Fibroblast of skin of left quadriceps (primary cell): Measurements from ENCODE around the gene XYLT1.

Experiments
- DNase-seq, 2 experiments: peaks; one replicate each; pipeline ENCODE4 v3.0.0-alpha.2; 2013; ENCODE audit warnings: low read depth in 2 of 2

Gene XYLT1

DNA sequence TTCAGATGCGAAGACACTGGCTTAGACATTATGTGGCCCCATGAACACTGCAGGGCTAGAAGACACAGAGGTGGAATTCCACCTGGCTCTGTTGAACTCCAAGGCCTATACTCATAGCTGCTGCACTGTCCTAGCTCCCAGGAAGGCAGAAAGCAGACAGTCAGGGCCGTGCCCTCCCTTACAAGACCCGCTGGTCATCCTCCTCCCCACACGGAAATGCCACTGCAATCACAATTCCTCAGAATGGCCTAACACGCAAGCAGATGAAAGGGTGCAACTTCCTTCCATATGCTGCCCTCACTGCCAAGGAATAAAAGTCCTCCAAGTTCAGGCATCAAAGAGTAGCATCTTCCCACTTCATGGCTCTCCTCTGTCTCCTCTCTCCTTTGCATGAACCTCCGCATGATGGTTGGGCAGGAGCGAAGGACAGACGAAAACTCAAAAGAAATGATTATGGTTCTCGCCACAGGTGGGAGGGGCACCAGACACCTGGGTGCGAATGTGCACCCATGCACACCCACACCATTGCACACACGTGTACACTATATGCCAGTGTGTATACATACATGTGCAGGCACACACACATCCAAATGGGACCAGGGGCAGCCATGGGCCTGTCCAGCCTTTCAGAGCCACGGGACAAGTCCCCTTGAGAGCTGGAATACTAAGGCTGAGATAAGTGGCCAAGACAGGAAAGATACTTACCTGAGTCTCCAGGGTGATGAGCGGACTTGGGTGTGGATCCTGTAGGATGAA, 113.3 kb downstream of the XYLT1 start:
- no peak for DNase-seq

DNA sequence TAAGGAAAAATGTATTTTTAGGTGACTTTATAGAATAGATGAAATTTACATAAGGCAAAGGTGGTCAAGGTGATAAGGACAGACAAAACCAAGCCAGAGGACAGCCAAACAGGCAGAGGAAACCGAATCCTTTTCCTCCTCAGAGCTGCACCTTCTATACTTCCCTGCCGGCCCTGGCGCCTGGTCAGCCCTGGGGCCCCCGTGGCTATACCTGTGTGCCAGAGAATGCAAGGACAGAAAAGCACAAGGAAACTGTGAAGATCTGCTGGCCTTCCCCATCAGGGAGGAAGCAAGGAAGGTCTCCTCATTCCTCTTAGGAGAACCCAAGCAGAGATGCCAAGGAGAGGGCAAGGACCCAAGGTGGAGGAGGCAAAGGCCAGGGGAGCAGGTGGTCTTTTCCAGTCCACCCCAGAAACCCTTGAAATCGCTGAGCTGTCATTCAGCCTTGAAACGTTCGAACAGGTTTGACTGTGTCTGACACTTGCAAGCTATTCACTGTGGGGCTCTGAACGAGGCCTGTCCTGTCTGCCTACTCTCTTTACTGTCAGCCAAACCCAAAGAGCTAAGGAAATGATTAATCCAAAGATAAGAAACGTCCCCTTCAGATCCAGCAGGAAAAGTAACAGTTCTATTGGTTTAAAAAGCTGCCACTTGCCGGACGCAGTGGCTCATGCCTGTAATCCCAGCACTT, 114.4 kb downstream of the XYLT1 start:
- DNase-seq, result no peak

DNA sequence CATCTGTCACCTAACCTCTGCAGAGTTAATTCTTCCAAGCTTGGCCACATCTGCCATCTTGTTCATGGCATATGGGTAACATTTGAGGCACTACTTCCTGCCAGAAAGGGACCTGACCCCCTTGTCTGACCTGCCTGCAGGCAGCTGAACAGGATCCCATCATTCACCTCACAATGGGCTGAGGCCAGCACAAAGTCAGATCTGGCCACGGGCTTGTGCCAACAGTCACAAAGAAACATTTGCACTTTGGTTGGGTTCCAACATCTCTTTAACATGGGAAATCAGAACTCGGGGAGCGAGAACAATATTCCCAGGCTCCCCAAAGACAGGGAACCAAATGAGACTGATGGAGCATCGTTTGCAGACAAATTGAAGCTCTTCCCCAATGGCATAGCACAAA, 116.1 kb downstream of the XYLT1 start:
- DNase-seq, result no peak

DNA sequence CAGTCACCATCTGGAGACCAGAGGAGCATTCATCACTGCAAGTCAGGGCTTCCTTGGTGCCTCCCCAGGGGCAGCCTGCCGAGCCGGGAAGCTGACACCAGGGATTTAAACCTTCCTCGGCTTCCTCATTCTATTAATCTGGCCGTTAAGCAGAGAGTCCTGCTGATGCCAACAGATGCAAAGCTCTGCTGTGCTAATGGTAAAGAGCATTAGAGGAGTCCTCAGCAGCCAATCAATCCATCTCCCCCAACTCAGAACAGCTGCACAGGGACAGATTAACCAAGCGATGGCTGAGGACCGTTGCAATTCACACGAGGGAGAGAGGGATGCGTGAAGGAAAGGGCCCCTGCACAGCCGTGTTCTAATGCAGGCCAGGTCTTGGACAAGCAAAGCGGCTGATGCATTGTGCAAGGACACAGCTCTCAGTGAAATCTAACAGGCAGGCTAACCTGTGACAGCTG, 116.6 kb downstream of the XYLT1 start:
- DNase-seq, result no peak

- no peak for DNase-seq
These were observed 117.2 kb downstream of the XYLT1 start for GRCh38 chr16:17353561-17353960.

DNA sequence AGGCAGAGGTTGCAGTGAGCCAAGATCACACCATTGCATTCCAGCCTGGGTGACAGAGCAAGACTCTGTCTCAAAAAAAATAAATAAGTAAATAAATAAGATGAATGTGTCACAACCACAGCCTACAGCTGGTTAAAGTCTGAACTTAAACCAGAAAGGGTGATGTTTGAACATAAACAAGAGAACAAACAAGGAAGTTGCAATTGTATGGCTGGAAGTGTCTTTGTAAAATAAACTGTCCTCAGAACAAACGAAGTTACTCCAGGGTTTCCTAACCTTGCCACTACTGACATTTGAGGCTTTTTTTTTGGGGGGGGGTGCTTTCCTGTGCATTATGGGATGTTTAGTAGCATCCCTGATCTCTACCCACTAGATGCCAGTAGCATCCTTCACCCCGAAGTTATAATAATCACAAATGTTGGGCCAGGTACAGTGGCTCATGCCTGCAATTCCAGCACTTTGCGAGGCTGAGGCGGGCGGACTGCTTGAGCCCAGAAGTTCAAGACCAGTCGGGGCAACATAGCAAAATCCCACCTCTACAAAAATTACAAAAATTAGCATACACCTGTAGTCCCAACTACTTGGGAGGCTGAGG, 119.2 kb downstream of the XYLT1 start:
- DNase-seq, result no peak

DNA sequence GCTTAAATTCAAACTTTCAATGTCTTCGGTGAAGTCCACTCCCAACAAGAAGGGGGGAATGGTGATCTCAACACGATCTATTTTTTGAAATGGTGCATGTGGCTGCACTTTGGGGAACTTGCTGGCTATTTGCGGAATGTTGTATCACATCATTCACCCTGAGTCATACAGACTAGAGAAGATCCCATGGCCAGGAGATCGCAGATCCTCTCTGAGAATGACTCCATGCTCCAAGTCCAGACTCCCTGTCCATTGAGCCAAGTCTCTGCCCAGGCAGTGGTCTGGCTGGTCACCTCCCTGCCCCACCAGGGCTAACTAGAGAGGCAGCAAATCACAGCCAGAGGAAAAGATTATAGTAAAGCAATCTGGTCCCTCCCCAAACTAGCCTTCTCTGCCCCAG, 120.6 kb downstream of the XYLT1 start:
- DNase-seq, result no peak

DNA sequence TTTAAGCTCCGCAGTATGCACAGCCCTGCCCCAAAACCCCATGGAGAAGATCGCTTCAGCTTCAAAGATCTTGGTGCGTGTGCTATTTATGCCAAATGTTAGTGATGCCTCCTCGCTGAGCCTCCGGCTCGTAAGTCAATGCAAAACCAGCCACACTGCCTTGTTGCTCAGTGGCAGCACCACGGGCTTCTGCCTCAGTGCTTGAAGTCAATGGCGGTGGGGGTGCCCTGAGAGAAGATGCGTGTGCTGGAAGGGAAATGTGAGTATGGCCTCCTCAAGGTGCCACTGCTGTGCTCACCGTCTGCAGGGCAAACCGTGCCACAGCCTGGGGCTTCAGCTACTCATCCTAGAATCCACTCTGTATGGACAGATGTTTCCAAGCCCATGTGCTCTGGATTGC, 121.9 kb downstream of the XYLT1 start:
- DNase-seq, result no peak

- no peak for DNase-seq
These were observed 122.5 kb downstream of the XYLT1 start for GRCh38 chr16:17348042-17348783.

- DNase-seq, result no peak
These were observed 123.1 kb downstream of the XYLT1 start for GRCh38 chr16:17347624-17348023.

DNA sequence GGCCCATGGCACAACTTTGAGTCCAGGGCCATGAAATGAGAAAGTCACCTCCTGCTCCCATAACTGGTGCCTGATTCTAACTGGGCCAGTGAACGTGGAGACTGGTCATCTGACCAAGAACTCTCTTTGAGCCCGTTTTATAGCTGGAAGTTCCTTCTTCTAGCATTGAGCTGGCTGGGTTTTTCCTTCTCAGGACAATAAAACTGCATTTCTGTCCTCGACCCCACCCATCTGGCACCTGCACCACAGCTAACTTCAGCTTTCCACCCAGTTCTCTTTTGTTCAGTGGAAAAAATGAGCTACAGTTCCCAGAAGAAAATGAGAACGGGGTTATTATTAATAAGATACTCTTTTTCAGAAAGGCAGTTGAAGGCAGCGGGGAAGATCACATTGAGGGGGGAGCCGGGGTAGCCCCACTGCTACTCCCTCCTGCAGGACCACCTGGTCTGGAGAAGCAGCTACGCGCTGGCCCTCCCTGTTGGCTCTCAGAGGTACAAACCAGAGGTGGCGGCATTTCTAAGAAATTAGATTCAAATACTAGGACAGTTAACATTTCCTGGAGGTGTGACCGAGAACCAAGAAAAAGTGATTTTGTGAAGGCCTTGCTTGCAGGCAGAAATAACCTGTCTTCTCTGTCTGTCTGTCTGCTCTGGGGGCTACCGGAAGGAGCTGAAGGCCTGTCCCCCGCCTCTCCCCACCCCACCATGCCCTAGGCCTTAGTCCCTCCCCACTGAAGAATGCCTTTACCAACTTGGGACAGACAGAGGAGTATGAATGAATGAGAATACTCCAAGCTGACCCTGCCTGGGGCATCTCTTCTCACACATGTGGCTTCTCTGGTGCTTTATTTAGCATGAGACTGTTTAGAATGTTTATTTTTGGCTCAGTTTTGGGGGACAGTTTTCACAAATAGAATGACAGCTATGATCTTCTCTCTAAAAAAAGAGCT, 123.9 kb downstream of the XYLT1 start:
- DNase-seq, result no peak

GRCh38 chr16:17345043-17345442, 125.7 kb downstream of the XYLT1 start:
- no peak for DNase-seq

DNA sequence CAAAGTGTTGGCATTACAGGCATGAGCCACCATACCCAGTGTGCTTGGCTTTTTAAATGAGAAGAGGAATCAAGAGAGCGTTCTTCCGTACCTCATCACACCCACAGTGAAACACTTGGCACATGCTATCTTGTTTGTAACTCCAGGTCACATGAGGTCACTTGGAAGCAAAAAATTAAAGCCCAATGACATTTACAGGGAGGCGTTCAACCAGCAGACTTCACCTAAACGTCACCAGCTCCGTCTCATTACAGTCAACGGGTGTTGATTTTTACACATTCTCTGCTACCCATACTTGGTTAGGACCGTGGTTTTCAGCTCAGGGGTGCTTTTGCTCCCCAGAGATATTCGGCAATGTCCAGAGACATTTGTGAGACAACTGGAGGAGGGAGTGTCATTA, 127.0 kb downstream of the XYLT1 start:
- DNase-seq, result no peak

GRCh38 chr16:17343028-17343427, 127.7 kb downstream of the XYLT1 start:
- DNase-seq, result no peak

DNA sequence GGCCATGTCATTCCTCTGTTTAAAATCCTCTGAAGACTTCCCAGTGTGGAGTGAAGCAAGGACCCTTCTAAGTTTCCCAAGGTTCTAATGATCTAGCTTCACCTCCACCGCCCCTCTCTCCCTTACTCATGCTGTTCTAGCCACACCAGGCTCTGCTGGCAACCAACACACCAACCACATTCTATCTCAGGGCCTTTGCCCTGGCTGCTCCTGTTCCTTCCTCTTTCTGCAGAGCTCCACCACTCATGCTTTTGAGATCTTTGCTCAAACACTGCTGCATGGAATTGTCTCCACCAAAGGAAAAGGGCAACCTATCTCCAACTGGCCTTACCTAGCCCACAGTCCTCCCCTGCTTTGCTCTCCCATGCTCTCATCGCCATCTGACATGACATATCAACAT, 128.7 kb downstream of the XYLT1 start:
- no peak for DNase-seq

DNA sequence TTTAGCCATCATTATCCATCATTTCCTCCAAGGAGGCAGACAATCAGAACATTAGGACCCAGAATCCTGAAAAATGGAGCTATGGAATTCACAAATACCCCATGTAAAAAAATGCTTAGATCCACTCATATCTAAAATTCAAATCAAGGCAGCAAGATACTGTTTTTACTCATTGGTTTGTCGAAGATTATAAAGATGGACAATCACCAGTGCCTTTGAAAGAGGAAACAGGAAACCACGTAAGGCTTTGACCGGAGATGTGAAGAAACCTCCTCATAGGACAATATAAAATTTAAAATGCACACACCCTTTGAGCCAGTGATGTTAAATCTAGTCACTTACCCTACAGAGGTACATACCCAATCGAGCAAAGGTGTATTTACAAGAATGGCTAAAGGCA, 130.0 kb downstream of the XYLT1 start:
- DNase-seq, result no peak

- DNase-seq, result no peak
These were observed 130.8 kb downstream of the XYLT1 start for GRCh38 chr16:17339764-17340541.

GRCh38 chr16:17338244-17338643, 132.5 kb downstream of the XYLT1 start:
- no peak for DNase-seq

DNA sequence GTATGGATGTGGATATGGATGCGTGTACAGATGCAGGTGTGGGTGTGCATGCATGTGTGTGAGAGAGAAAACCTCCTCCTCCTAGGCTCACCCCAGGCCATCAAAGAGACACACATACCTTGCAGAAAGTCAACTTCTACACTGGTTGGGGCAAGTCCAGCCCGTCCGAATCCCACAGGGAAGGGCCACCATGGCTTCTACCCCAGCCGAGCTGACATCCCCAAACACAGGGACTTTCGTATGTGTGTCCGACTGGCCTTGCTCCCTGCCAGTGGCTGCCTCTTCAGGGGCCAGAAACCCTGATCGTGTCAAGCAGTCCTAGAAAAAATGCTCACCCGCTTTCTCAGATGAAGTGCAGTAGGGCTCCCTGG, 134.2 kb downstream of the XYLT1 start:
- no peak for DNase-seq

DNA sequence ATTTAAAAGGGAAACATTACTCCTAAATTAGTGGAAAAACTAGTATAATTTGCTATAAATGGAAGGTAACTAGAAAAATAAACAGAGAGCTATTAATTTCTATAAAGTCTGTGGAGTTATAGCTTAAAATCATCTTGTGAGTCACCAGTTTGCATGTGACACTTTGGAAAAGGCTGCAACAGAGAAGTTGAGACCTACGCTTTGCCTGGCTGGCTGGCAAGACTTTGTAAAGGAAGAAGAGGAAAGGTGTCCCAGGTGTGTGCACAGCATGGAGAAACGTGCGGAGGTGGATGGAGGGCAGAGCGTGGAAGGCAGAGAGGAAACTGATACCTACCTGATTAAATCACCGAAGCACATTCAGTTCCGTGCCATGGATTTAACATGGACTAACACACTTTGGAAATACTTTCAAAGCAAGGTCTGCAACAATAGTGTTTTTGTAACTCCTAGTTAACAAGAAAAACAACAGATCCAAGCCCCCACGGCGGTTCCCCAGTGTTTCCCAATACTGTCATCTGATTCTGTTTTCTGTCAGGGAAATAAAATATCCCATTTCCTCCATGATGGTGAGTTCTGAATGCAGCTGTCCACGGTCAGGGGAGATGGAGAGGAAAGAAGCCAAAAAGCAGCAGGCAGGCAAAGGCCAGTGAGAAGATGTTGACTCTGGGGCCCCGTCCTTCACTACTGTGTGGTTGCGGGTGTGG, 134.8 kb downstream of the XYLT1 start:
- no peak for DNase-seq
